NCI-H2196 (cell line): ENCODE data around the gene NUP210.
"Not testable (repeated sequence)": the region's sequence is repeated elsewhere in the genome, so short reads cannot be mapped to it uniquely, and the experiment has no call there.

ENCODE experiments used
- DNase-seq: peaks from one replicate; lab custom pipeline; 2025; ENCODE audit not compliant: unreplicated experiment; lab: John Stamatoyannopoulos, UW

The NUP210 gene

DNA sequence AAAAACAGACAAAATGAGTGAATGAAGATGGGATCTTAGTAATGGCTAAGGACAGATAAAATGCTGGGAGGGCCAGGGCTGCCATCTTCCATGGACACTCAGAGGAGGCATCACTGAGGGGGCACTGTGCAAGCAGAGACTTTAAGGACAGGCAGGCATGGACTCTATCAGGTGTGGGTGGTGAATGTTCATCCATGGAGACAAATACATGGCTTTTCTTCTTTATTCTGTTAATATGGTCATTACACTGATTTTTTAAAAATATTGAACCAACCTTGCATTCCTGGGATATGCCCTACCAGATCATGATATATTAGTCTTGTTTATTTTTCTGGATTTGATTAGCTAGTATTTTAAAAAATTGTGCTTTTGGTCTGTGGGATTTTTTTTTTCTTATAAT, 12.2 kb downstream of the NUP210 start:
- DNase-seq: no peak

- no peak for DNase-seq
Observed at GRCh38 chr3:13407475-13407874, 12.6 kb downstream of the NUP210 start.

DNA sequence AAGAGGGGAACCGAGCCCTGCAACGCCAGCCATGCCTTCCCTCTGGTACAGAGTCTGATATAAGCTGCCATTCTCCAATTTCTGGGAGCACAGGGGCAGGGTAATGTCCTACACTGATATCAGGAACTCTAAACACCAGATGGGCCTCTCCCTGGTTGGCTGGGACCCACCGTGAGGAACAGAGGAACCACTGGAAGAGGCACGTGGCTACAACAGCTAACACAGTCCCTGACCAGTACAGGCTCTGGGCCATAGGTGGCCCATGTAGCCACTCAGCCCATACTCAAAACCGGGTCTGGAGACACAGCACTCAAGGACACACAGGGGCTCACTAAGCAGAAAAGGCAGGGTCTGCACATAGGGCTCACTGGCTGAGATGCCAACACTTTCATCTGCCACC, 13.9 kb downstream of the NUP210 start:
- no peak for DNase-seq

GRCh38 chr3:13405614-13406013, 14.5 kb downstream of the NUP210 start:
- DNase-seq: no peak

DNA sequence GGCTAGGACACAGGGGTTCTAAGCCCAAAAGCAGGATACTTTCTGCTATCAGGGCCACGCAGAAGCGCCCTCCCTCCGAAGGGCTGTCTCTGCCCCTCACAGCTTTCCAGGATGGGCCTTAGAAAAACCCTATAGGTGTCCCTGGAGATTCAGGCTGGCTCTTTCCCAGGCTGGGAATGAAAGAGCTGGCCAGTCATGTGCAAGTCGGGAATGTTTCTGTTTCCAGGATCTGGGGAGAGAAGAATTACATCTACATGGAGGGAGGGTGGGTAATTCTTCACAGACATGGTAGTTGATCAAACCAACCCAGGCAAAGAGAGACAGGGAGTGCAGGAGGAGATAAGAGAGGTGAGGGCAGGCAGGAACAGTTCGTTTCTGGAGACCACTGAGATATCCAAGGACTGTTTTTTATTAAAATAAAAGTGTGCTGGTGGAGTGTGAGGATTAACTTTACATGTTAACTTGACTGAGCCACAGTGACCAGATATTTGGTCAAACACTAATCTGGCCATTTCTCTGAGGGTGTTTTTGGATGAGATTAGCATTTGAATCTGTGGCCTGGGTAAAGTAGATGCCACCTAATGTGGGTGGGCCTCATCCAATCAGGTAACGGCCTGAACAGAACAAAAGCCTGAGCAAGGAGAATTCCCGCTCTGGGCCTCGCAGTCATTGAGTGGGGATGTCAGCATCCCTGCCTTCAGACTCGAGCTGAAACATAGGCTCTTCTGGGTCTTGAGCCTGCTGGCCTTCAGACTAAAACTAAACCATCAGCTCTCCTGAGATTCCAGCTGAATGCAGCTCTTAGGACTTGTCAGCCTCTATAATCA, 15.3 kb downstream of the NUP210 start:
- no peak for DNase-seq

DNA sequence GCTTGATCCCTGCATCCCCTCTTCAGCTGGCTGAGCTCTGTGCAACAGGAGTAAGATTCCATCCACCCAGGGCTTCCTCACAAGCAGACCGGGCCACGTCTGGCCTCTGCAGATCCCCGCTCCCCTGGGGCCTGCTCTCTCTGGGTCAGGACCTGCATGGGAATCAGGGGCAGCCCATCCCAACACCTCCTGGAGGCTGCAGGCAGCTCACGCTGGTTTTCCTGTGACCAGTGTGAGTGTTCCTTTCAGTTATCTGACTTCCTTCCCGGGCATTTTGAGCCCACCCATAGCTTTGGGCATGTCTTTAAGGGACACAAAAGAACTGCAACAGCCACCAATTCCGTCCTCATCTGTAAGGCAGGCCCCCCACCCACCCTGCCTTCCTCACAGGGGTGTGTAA, 16.3 kb downstream of the NUP210 start:
- no peak for DNase-seq

DNA sequence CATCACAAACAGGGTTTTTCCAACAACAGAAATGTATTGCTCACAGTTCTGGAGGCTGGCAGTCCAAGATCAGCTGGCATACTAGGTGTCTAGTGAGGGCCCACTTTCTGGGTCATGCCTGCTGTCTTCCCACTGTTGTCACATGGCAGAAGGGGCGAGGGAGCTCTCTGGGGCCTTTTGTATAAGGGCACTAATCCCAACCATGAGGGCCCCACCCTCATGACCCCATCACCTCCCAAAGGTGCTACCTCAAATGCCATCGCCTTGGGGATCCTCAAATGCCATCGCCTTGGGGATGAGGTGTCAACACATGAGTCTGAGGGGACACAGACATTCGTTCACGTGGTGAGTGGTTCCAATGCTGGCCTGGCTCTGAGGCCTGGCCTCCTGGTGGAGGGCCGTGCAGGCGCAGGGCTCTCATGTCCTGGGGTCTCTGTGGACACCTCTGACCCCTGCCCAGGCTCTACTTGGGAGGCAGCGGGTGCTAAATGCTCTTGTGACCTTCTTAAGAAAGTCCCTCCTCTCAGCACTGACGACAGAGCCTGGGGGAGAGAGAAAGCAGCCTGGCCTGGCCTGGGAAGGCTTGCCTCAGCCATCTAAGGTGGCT, 16.8 kb downstream of the NUP210 start:
- DNase-seq: no peak

DNA sequence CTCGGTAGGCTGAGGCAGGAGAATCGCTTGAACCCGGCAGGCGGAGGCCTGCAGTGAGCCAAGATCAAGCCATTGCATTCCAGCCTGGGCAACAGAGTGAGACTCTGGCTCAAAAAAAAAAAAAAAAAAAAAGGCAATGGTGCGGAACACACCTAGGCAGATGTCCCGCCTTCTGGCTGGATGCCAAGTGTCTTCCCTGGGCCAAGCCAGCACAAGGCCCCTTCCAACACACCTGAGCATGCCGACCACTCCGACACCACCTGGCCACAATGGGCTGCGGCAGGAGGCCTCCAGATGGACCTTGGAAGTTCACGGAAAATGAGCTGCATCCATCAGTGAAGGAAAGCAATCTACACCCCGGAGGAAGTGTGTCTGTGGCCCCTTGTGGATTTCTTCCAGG, 19.0 kb downstream of the NUP210 start:
- peak; percentile 32 for DNase-seq

GRCh38 chr3:13400114-13400673, 19.9 kb downstream of the NUP210 start:
- no peak for DNase-seq

DNA sequence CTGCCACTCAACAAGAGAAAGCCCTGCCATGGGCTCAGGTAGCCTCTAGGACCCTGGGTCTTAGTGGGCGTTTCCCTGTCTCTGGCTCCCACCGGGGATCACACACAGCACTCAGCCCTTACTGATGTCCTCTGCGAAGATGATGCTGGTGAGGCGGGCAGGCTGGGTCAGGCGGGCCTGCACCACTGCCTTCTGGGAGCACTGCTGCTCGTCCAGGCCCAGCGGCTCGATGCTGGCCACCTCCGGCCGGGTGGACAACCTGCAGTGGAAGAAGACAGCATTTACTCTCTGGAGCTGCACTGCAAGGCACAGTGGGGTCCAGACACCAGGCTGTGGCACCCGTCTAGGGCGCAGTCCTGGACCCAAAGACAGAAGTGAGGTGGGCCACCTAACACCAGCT, 20.5 kb downstream of the NUP210 start:
- DNase-seq: no peak

GRCh38 chr3:13397316-13397715, 22.8 kb downstream of the NUP210 start:
- DNase-seq: no peak

GRCh38 chr3:13394363-13394762, 25.8 kb downstream of the NUP210 start:
- no peak for DNase-seq

DNA sequence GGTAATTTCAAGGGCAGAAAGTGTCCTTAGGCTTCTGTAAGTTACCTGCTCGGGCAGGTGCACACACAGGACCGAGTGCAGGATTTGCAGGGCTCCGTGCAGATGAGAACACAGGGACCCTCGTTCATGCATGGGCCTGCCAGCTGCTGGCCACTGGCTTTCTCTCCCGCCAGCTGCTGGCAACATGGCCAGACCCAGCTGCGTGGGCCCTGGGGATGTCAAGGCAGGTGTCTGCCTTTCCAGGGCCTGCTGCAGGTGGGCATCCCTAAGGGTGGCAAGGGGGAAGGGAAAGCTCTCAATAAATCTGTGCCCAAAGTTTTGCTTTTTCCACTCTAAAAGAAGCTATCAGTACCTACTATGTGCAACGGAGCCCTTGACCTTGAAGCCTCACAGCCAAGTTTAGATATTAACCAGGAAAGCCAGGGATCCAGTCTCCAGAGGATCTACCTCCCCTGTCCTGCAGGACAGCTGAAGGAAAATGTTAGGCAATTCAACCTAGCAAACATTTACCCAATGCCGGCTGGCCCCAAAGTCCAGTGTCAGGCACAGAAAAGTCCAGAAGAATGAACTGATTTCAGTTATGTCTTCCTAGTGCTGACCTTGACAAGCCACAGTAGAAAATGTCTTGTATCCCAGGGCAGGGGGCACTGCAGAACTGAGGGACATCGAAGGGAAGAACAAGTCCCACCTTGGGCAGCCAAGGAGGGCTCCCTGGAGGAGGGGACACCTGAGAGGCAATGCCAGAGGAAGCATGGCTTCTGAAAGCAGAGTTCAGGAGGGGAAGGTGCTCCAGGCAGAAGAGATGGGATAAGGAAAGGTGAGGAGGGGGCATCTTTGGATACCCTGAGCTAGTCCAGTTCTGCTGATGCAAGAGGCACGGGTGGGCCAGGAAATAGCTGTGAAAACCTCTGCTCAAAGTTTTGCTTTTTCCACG, 26.4 kb downstream of the NUP210 start:
- DNase-seq: no peak

DNA sequence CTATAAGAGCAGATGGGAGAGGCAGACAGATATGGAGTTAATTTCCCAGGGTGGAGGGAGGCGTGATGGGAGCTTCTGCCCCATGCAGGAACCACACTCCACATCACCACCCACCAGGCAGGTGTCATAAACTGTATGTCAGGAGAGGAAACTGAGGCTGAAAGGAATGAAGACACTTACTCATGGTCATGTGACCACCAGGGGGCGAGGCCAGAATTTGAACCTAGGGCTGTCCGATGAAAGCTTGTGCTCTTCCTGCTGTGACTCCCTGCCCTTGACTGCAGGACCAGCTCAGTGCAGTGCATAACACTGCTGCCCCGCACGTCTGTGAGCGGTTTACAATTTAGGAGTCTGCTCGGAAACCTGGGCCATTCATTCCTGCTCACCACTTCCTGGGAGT, 28.8 kb downstream of the NUP210 start:
- no peak for DNase-seq

DNA sequence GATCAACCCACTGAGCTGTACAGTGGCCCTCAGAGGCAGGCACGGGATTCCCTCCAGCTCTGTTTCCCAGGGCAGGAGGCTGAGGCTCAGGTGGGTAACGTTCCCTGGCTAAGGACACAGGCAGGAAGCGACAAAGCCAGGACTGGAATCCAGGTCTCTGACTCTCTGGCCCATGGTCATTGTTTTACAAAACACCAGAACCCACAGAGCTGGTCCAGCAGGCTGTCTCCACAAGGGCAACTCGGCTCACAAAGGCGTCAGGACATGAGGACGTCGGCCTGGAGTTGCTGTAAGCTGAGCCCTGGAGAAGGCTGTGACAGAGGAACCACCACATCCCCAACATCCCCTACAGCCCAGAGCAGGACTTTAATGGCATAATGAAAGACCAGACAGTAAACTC, 30.7 kb downstream of the NUP210 start:
- no peak for DNase-seq

- DNase-seq: no peak
Observed at GRCh38 chr3:13388816-13389215, 31.3 kb downstream of the NUP210 start.

- no peak for DNase-seq
Observed at GRCh38 chr3:13385373-13385965, 34.7 kb downstream of the NUP210 start.

DNA sequence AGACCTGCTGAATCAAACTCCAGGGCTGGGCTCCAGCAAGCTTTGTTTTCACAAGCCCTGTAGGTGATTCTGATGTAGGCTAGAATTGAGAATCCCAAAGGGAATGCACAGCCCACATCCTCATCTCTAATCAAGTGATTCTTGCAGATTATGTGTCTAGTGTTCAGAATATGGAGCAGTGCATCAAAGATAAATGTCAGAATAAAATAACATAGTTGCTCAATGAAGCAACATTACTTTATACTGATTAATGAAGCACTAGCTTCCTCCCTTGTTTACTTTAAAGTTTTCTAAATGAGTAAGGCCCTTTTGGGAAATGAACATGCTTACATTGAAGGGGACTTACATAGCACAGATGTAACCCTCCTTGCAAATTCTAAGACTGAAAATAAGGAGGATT, 39.2 kb downstream of the NUP210 start:
- DNase-seq: no peak

DNA sequence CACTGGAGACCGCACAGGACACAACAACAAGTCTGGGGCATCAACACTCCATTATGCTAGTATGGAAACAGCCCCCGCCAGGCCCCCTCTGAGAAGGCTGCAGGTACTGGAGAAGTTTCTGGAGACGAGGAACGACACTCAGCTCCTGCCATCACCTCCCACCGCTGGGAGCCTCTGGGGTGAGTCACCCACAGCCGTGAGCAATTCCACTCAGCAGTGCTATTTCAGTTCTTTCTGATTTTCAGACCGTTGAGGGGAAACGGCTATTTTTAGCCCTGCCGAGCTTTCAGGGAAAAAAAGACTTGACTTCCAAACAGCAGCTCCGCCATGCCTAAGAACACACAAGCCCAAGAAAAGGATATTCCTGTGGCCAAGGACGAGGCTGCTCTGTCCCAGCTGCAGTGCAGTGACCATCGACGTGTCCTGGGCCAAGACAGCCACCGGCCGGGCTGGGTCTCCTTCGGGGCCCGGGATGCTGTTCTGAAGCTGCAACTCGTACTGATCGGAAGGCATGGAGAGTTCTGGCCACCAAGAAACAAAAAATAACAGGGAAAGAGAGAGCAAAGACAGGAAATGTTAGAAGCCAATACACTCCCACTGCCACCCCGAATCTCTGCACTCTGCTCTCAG, 40.8 kb downstream of the NUP210 start:
- no peak for DNase-seq

DNA sequence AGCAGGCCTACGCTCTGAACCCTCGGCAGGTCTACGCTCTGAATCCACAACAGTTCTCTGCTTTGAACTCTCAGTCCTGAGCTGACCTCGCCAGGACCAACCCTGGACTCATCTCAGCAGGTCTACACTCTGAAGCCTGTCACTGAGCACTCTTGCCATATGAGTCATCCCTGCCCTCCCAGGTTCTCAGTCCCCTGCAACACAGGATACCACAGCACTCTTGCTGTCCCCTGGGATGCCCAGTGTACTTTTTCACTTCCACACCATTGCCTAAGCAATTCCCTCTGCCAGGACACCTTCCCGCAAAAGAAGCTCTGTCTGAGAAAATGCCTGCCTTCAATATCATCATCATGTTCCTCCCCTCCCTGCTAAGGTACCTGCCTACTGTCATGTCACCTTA, 42.0 kb downstream of the NUP210 start:
- DNase-seq: no peak

DNA sequence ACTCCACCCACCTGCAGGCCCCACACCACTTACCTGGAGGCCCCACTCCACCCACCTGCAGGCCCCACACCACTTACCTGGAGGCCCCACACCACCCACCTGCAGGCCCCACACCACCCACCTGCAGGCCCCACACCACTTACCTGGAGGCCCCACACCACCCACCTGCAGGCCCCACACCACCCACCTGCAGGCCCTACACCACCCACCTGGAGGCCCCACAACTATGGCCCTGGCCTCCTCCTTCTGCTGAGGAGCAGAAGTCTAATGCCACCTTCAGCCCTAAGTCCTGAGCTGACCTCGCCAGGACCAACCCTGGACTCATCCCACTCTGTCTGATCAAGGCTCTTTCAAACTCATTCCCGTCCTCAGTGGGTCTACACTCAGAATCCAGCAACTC, 42.4 kb downstream of the NUP210 start:
- DNase-seq: not testable (repeated sequence)
